ENCODE data around the gene CDA. TPM values are rescaled to one million over a fixed set of nuclear protein-coding genes. Genes with fewer than 3 reads are reported as not detected.

CDA gene
- total RNA-seq, 2 donors from 2014 or later: 29.1 to 110 TPM

DNA sequence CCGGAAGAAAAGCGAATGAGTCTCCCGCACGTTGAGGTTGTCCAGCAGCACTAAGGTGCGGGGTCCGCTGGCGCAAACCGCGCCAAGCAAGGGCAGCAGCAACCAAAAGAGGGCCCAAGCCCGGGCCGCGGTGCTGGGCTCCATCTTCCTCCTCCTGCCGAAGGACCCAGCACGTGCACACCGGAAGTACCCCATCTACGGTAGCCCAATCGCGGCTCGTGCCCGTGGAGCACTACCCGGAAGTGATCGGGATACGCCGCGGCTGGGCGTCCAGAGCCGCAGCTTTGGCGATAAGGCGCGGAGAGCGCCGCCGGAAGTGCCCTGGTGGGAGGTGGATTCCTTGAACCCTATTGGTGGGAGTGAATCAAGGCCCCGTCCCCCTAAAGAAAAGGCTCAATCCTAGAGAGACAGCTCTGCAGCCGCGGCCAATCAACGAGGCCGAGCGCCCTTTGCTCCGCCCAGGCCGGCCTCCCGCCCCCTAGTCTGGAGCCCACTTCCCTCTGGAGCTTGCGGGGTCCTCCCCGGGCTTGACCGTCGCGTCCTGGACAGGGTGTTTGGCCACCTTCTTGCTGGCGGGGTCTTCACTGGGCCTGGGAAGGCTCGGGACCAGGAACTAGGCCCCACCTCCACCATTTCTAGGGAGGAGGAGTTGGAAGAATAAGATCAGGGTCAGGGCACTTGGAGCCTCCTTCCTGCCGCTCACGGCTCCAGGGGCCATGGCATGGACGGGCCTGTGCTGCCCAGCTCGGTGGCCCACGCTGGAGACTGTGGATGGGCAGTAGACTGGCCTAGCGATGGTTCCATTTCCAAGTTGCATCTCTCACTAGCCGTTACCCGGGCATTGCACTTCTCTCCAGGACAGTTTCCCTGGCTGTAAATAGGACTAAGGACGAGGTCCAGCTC lies 72.6 kb downstream of the CDA start, which contains the start of gene DDOST:
TSS of gene DDOST (minus strand) at position 163 of the 903 bp plus-strand sequence. CDS start at position 144, 19 bp downstream.
- peaks cover 10% of the 10 kb centered on the region for H3K36me3 ChIP-seq
- TF ChIP-seq, protein P1, sequence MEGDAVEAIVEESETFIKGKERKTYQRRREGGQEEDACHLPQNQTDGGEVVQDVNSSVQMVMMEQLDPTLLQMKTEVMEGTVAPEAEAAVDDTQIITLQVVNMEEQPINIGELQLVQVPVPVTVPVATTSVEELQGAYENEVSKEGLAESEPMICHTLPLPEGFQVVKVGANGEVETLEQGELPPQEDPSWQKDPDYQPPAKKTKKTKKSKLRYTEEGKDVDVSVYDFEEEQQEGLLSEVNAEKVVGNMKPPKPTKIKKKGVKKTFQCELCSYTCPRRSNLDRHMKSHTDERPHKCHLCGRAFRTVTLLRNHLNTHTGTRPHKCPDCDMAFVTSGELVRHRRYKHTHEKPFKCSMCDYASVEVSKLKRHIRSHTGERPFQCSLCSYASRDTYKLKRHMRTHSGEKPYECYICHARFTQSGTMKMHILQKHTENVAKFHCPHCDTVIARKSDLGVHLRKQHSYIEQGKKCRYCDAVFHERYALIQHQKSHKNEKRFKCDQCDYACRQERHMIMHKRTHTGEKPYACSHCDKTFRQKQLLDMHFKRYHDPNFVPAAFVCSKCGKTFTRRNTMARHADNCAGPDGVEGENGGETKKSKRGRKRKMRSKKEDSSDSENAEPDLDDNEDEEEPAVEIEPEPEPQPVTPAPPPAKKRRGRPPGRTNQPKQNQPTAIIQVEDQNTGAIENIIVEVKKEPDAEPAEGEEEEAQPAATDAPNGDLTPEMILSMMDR (IDR thresholded peaks at IDR 0.05): peak; percentile 31
- DNase-seq: peak; percentile 97
- intact Hi-C loops (cut with DNase I): no loop called here
- H3K4me3 ChIP-seq: peak within 1 kb of the TSS; percentile 96
- H3K27me3 ChIP-seq: no peaks in the 10 kb centered on the region
- no peaks in the 10 kb centered on the region for H3K4me1 ChIP-seq
- peak within 1 kb of the TSS; percentile 79 to 96 for H3K9ac ChIP-seq (ENCODE audit: low read depth in 2 of 2, low read length in 2 of 2)
- H3K9me3 ChIP-seq: no peaks in the 10 kb centered on the region
- H3K27ac ChIP-seq: peak within 1 kb of the TSS; percentile 51

DNA sequence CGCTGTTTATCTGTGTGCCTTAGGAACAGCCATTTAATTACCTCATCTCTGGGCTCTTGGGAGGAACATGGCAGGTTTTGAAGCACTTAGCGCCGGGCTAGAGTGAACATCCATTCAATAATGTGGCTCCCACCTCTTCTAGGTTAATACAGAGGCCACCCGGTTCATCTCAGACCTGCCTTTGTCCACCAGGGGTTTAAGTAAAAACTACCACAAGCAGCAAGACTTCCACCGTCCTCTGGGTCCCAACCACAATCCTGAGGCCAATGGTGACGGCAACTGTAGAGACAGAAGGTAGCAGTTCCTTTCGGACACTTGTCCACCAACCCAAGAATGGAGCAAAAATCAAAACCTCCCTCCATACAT lies 73.2 kb downstream of the CDA start:
- Histone ChIP-seq H3K27me3 (no peaks in the 10 kb centered on the region), H3K9me3 (no peaks in the 10 kb centered on the region), H3K4me1 (no peaks in the 10 kb centered on the region), H3K9ac (ENCODE audit: low read depth in 2 of 2, low read length in 2 of 2) (peak overlapping the region; percentile 73 to 96), H3K4me3 (peak overlapping the region; percentile 96), H3K36me3 (peaks cover 4% of the 10 kb centered on the region), H3K27ac (peak overlapping the region; percentile 51)
- TF ChIP-seq, protein P1 (IDR thresholded peaks at IDR 0.05): no peak
- DNase-seq: no peak
- intact Hi-C loops (cut with DNase I): no loop called here

DNA sequence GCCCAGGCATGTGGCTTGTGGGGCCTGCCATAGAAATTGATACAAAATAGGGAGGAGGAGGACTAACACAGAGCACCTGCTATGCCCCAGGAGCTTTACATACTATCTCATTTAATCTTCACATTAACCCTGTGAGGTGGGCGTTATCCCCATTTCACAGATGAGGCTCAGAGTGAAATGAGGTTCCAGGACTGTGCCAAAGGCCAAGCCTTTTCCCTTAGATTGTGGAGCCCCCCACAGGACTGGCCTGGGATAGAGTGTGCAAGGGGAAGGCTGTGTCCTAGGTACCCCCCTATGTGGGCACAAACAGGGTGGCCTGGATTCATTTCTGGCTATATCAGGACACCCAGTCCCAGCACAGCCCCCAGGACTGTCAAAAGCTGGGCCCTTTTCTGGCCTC lies 74.5 kb downstream of the CDA start:
- intact Hi-C loops (cut with DNase I): no loop called here
- no peak overlapping the region for H3K27ac ChIP-seq
- DNase-seq: no peak
- TF ChIP-seq, protein P1 (IDR thresholded peaks at IDR 0.05): no peak
- H3K9ac ChIP-seq (ENCODE audit: low read depth in 2 of 2, low read length in 2 of 2): no peak overlapping the region
- no peaks in the 10 kb centered on the region for H3K36me3 ChIP-seq
- no peaks in the 10 kb centered on the region for H3K4me1 ChIP-seq
- no peaks in the 10 kb centered on the region for H3K9me3 ChIP-seq
- H3K27me3 ChIP-seq: no peaks in the 10 kb centered on the region
- no peak overlapping the region for H3K4me3 ChIP-seq

DNA sequence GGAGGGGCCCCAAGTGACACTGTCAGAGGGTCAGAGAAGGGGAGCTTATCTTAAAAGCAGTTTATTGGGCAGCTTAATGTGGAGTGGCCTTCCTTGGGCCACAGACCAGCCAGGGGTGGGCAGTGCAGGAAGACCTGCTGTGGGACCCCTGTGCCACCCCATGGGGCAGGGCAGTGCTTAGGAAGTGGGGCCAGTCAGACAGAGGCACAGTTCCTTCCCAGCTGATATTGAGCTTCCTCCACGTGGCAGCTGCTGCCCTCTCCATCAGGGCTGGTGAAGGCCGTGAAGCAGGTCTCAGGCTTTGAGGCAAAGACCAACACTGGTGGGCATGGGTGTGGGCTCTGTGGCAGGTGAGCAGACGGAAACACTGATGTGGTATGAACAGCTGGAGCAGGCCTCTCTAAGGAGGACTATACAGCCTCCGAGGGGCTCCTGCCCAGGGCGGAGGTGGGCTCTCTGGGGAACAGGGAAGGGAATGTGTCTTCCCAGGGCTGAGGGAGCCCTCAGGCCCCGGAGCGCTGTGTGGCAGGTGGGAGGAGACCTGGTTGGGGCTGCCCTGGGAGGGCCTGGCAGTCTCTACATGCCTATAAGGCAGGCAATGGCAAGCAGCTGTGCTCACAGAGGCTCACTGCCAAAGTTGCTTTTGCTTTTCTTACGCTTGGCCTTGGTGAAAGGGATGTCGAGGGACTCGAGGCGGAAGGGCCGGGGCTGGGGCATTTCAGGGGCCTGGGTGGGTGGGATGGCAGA lies 75.2 kb downstream of the CDA start:
- H3K27me3 ChIP-seq: no peaks in the 10 kb centered on the region

DNA sequence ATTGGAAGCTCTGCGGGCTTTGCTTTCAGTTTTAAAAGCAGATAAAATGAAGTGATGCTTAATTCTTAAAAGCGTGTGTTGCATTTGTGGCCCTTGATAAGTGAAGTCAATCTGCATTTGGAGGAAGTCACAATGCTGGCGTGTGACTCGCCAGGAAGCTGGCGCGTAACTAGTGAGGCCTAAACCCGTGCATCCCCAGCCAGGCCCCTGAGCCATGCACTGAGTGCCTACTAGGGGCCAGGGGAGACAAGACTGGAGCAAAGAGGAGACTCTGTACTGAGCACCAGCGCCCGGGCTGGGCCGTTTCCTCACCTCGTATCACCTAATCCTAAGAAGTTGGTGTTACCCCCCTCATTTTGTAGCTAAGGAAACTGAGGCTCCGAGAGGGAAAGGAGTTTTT lies 76.8 kb downstream of the CDA start:
- H3K9me3 ChIP-seq: no peaks in the 10 kb centered on the region
- no peak overlapping the region for H3K4me3 ChIP-seq
- no peaks in the 10 kb centered on the region for H3K36me3 ChIP-seq
- DNase-seq: no peak
- no peak overlapping the region for H3K9ac ChIP-seq (ENCODE audit: low read depth in 2 of 2, low read length in 2 of 2)
- no peak overlapping the region for H3K27ac ChIP-seq
- H3K4me1 ChIP-seq: no peaks in the 10 kb centered on the region
- no peaks in the 10 kb centered on the region for H3K27me3 ChIP-seq
- TF ChIP-seq, protein P1 (IDR thresholded peaks at IDR 0.05): no peak
- intact Hi-C loops (cut with DNase I): no loop called here

More for the DNA sequence above, 75.2 kb downstream of the CDA start:
- TF ChIP-seq, protein P1 (IDR thresholded peaks at IDR 0.05): no peak
- Histone ChIP-seq H3K27ac (no peak overlapping the region), H3K9ac (ENCODE audit: low read depth in 2 of 2, low read length in 2 of 2) (no peak overlapping the region), H3K4me1 (no peaks in the 10 kb centered on the region), H3K9me3 (no peaks in the 10 kb centered on the region), H3K4me3 (no peak overlapping the region), H3K36me3 (no peaks in the 10 kb centered on the region)
- intact Hi-C loops (cut with DNase I): no loop called here
- DNase-seq: no peak

Data from colonic mucosa (tissue), 4 donors.